ENCODE data around the gene TTLL9. TPM values are rescaled to one million over a fixed set of nuclear protein-coding genes. Genes with fewer than 3 reads are reported as not detected.
A peak's percentile ranks its signal among the peaks of the same experiment; 100 is the strongest.

Gene TTLL9
- polyA plus RNA-seq, 1 donor (not counting 4 experiments of a cell fraction or from before 2014, with no cell fraction given) = not detected

GRCh38 chr20:31835554-31835953, 34.9 kb upstream of the TTLL9 start:
- Histone ChIP-seq H3K27me3 (ENCODE audit: control insufficient read depth, extremely low read depth, insufficient read depth, low read length) (peaks cover 37% of the 10 kb centered on the region), H2AFZ (ENCODE audit: control insufficient read depth, low read length) (no peak overlapping the region), H3K4me2 (ENCODE audit: control insufficient read depth, extremely low read depth, insufficient read depth, low read depth, low read length) (no peak overlapping the region), H4K20me1 (ENCODE audit: control insufficient read depth, extremely low read depth, insufficient read depth, low read length) (no peaks in the 10 kb centered on the region), H3K9me3 (ENCODE audit: control insufficient read depth, low read depth, low read length) (no peaks in the 10 kb centered on the region), H3K4me1 (ENCODE audit: control insufficient read depth, extremely low read depth, insufficient read depth, low read length) (peaks cover 9% of the 10 kb centered on the region), H3K79me2 (ENCODE audit: control insufficient read depth, insufficient read depth, low read length) (no peaks in the 10 kb centered on the region), H3K9me1 (ENCODE audit: control insufficient read depth, extremely low read depth, insufficient read depth, low read length) (peaks cover 3% of the 10 kb centered on the region), H3K9ac (ENCODE audit: control insufficient read depth, extremely low read depth, insufficient read depth, low read length) (no peak overlapping the region), H3K36me3 (ENCODE audit: control insufficient read depth in 2 of 2, extremely low read depth in 1 of 2, insufficient read depth in 2 of 2, low read length in 2 of 2) (no peaks in the 10 kb centered on the region), H3K4me3 (ENCODE audit: control insufficient read depth in 2 of 3, extremely low read depth in 1 of 3, insufficient read depth in 2 of 3, low read depth in 1 of 3, low read length in 3 of 3) (no peak overlapping the region), H3K27ac (ENCODE audit: control insufficient read depth, insufficient read depth, low read length) (no peak overlapping the region)
- FAIRE-seq (no peak), DNase-seq (ENCODE audit: low read depth, low spot score) (no peak)
- dilution Hi-C loops (cut with MboI; ENCODE audit: extremely low pct_ligation_motif_present, low sequenced_read_pairs) = no loop called here
- no peak for TF ChIP-seq EZH2 (IDR thresholded peaks at IDR 0.05; ENCODE audit: low read length)
- TF ChIP-seq, protein P1, sequence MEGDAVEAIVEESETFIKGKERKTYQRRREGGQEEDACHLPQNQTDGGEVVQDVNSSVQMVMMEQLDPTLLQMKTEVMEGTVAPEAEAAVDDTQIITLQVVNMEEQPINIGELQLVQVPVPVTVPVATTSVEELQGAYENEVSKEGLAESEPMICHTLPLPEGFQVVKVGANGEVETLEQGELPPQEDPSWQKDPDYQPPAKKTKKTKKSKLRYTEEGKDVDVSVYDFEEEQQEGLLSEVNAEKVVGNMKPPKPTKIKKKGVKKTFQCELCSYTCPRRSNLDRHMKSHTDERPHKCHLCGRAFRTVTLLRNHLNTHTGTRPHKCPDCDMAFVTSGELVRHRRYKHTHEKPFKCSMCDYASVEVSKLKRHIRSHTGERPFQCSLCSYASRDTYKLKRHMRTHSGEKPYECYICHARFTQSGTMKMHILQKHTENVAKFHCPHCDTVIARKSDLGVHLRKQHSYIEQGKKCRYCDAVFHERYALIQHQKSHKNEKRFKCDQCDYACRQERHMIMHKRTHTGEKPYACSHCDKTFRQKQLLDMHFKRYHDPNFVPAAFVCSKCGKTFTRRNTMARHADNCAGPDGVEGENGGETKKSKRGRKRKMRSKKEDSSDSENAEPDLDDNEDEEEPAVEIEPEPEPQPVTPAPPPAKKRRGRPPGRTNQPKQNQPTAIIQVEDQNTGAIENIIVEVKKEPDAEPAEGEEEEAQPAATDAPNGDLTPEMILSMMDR (optimal IDR thresholded peaks at IDR 0.05 in 1 of 3, IDR thresholded peaks at IDR 0.05 in 1 of 3, conservative IDR thresholded peaks at IDR 0.05 in 1 of 3; ENCODE audit: extremely low read depth in 1 of 3, insufficient read depth in 2 of 3, low read length in 3 of 3) = no peak

GRCh38 chr20:31835977-31836852, 34.2 kb upstream of the TTLL9 start:
- no peak for TF ChIP-seq EZH2 (IDR thresholded peaks at IDR 0.05; ENCODE audit: low read length)
- TF ChIP-seq, protein P1 (optimal IDR thresholded peaks at IDR 0.05 in 1 of 3, IDR thresholded peaks at IDR 0.05 in 1 of 3, conservative IDR thresholded peaks at IDR 0.05 in 1 of 3; ENCODE audit: extremely low read depth in 1 of 3, insufficient read depth in 2 of 3, low read length in 3 of 3) = no peak
- peaks cover 3% of the 10 kb centered on the region for H3K9me1 ChIP-seq (ENCODE audit: control insufficient read depth, extremely low read depth, insufficient read depth, low read length)
- no peaks in the 10 kb centered on the region for H3K79me2 ChIP-seq (ENCODE audit: control insufficient read depth, insufficient read depth, low read length)
- H3K9ac ChIP-seq (ENCODE audit: control insufficient read depth, extremely low read depth, insufficient read depth, low read length) = no peak overlapping the region
- FAIRE-seq = no peak
- dilution Hi-C loops (cut with MboI; ENCODE audit: extremely low pct_ligation_motif_present, low sequenced_read_pairs) = no loop called here
- H4K20me1 ChIP-seq (ENCODE audit: control insufficient read depth, extremely low read depth, insufficient read depth, low read length) = no peaks in the 10 kb centered on the region
- no peak overlapping the region for H2AFZ ChIP-seq (ENCODE audit: control insufficient read depth, low read length)
- no peak overlapping the region for H3K27ac ChIP-seq (ENCODE audit: control insufficient read depth, insufficient read depth, low read length)
- peaks cover 42% of the 10 kb centered on the region for H3K27me3 ChIP-seq (ENCODE audit: control insufficient read depth, extremely low read depth, insufficient read depth, low read length)
- H3K4me2 ChIP-seq (ENCODE audit: control insufficient read depth, extremely low read depth, insufficient read depth, low read depth, low read length) = no peak overlapping the region
- H3K4me3 ChIP-seq (ENCODE audit: control insufficient read depth in 2 of 3, extremely low read depth in 1 of 3, insufficient read depth in 2 of 3, low read depth in 1 of 3, low read length in 3 of 3) = no peak overlapping the region
- peaks cover 9% of the 10 kb centered on the region for H3K4me1 ChIP-seq (ENCODE audit: control insufficient read depth, extremely low read depth, insufficient read depth, low read length)
- H3K36me3 ChIP-seq (ENCODE audit: control insufficient read depth in 2 of 2, extremely low read depth in 1 of 2, insufficient read depth in 2 of 2, low read length in 2 of 2) = no peaks in the 10 kb centered on the region
- no peaks in the 10 kb centered on the region for H3K9me3 ChIP-seq (ENCODE audit: control insufficient read depth, low read depth, low read length)
- DNase-seq (ENCODE audit: low read depth, low spot score) = peak; percentile 23
